Panc1 (cell line): Measurements from ENCODE around the gene FAM210B. TPM values are rescaled to one million over a fixed set of nuclear protein-coding genes. Genes with fewer than 3 reads are reported as not detected.

Experiments
- ATAC-seq: fragments of 200-7000 bp; cut with Tn5 transposase; 2 replicates; pipeline ENCODE4 v1.9.1; 2020; ENCODE audit warnings: mild to moderate bottlenecking, moderate library complexity
- BruUV-seq: library from RNA; stranded (reverse); fragments of 400-500 nt; replicated peaks from 2 replicates; lab custom pipeline; 2021; lab: Mats Ljungman, UMichigan
- CTCF ChIA-PET: fragments of 300-600 bp; sonication (Branson Sonifier 250); formaldehyde crosslinking; loops from one replicate; lab custom pipeline; 2022; ENCODE audit warnings: antibody characterized with exemption; lab: Charles Lee
- POLR2A ChIA-PET: fragments of 300-600 bp; sonication (Branson Sonifier 250); formaldehyde crosslinking; loops from one replicate; lab custom pipeline; 2022; ENCODE audit warnings: antibody characterized with exemption; lab: Charles Lee
- DNase-seq: peaks from one replicate; pipeline ENCODE4 v3.0.0-alpha.2; 2010; ENCODE audit warnings: low read depth, low spot score
- H3K27ac ChIP-seq: 2 replicates; pipeline ENCODE4 v1.5.1; 2011; ENCODE audit warnings: mild to moderate bottlenecking, low read length, inconsistent platforms
- H3K27me3 ChIP-seq: fragments of 200-500 bp; sonication (Bioruptor generic); 2 replicates; pipeline ENCODE4 v1.6.0; 2014; ENCODE audit warnings: low read length, inconsistent platforms; ENCODE audit not compliant: control insufficient read depth, insufficient read depth
- H3K36me3 ChIP-seq: fragments of 200-500 bp; sonication (Bioruptor generic); 2 replicates; pipeline ENCODE4 v1.5.1; 2014; ENCODE audit warnings: inconsistent platforms, mild to moderate bottlenecking, low read length, moderate library complexity; ENCODE audit not compliant: control insufficient read depth, insufficient read depth
- H3K4me1 ChIP-seq: 2 replicates; pipeline ENCODE4 v1.5.1; 2011; ENCODE audit warnings: inconsistent platforms, mild to moderate bottlenecking, low read length, moderate library complexity; ENCODE audit not compliant: control insufficient read depth, insufficient read depth
- H3K4me3 ChIP-seq, 2 experiments: 2 replicates each; pipeline ENCODE4 v1.5.1; 2011 to 2012; ENCODE audit warnings: low read depth in 2 of 2, low read length in 2 of 2, mild to moderate bottlenecking in 2 of 2, inconsistent platforms in 1 of 2, moderate library complexity in 1 of 2
- H3K9me3 ChIP-seq: fragments of 200-500 bp; sonication (Bioruptor generic); 2 replicates; pipeline ENCODE4 v1.5.1; 2014; ENCODE audit warnings: low read depth, mild to moderate bottlenecking, inconsistent platforms, low read length, moderate library complexity; ENCODE audit not compliant: control insufficient read depth, insufficient read depth
- POLR2AphosphoS5 ChIP-seq: IDR thresholded peaks from 2 replicates; pipeline ENCODE4 v1.6.1; 2012; ENCODE audit warnings: mild to moderate bottlenecking, low read depth, low read length, moderate library complexity
- SIN3A ChIP-seq: IDR thresholded peaks from 2 replicates; pipeline ENCODE4 v1.6.1; 2012; ENCODE audit warnings: low read depth, mild to moderate bottlenecking, low read length, moderate library complexity, borderline replicate concordance; ENCODE audit not compliant: insufficient read depth
- TCF7L2 ChIP-seq: IDR thresholded peaks from 2 replicates; pipeline ENCODE4 v1.6.1; 2011; ENCODE audit warnings: mild to moderate bottlenecking, low read depth, low read length, inconsistent platforms
- in situ Hi-C: cut with HindIII; loops from 2 replicates; pipeline ENCODE4 v1.10.0; 2016; ENCODE audit warnings: low sequenced_read_pairs, low pct_unique_long_range_greater_than_20kb
- intact Hi-C: fragments of 100-400 bp; cut with micrococcal nuclease; formaldehyde crosslinking; loops from one replicate; pipeline ENCODE4 v1.10.0; 2022; ENCODE audit not compliant: unreplicated experiment
- total RNA-seq: library from RNA; stranded (reverse); gene quantifications from one replicate; pipeline ENCODE4 v1.2.1, GENCODE V29; 2021; ENCODE audit not compliant: unreplicated experiment
- TF ChIP-seq, protein P1 (sequence below), 2 experiments: IDR thresholded peaks; 2 replicates each; pipeline ENCODE4 v1.6.1; 2011 to 2012; ENCODE audit warnings: low read depth in 2 of 2, control low read depth in 1 of 2, low read length in 1 of 2, mild to moderate bottlenecking in 1 of 2, moderate library complexity in 1 of 2; ENCODE audit not compliant: insufficient read depth in 1 of 2
- TF ChIP-seq, protein P2 (sequence below): fragments of 450-650 bp; IDR thresholded peaks from 2 replicates; pipeline ENCODE4 v1.5.1; 2017; ENCODE audit warnings: mild to moderate bottlenecking

FAM210B gene
- total RNA-seq, 1 experiment from 2014 or later: 10.8 TPM

DNA sequence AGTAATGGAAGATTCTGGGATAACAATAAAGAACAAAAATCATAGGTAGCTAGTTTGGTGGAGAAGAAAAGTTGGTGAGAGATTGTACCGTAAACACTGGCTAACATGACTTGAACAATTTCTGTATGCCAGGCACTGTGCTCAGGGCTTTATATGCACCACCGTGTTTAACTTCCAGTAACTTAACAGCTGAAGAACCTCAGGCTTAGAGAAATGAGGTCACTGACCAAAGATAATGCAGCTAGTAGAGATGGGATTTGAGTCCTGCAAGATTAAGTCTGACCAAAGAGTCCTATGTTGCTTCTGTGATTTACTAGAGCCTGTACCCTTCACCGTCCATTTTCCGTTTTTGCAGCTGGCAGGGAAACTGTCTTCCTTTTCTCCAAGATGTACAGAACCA lies 36.4 kb downstream of the FAM210B start:
- ChIA-PET POLR2A (interaction anchor here (0.6 to 0.7 kb wide), 2 partner anchors 34 to 97 kb away, joined by 3 to 4 read pairs; no protein-coding TSS in a partner anchor), CTCF (interaction anchor here (0.6 kb wide), 1 partner anchor 108 kb away, joined by 10 read pairs; no protein-coding TSS in a partner anchor)
- Histone ChIP-seq H3K9me3 (no peaks in the 10 kb centered on the region), H3K4me3 (no peak overlapping the region), H3K27me3 (no peaks in the 10 kb centered on the region), H3K4me1 (peaks cover 19% of the 10 kb centered on the region), H3K36me3 (peaks cover 48% of the 10 kb centered on the region), H3K27ac (no peak overlapping the region)
- in situ Hi-C loops (no loop called here), intact Hi-C loops (no loop called here)
- DNase-seq (no peak), ATAC-seq (no peak)
- no peak for TF ChIP-seq SIN3A
- TF ChIP-seq POLR2AphosphoS5: no peak
- no peak for TF ChIP-seq TCF7L2
- TF ChIP-seq, protein P1, sequence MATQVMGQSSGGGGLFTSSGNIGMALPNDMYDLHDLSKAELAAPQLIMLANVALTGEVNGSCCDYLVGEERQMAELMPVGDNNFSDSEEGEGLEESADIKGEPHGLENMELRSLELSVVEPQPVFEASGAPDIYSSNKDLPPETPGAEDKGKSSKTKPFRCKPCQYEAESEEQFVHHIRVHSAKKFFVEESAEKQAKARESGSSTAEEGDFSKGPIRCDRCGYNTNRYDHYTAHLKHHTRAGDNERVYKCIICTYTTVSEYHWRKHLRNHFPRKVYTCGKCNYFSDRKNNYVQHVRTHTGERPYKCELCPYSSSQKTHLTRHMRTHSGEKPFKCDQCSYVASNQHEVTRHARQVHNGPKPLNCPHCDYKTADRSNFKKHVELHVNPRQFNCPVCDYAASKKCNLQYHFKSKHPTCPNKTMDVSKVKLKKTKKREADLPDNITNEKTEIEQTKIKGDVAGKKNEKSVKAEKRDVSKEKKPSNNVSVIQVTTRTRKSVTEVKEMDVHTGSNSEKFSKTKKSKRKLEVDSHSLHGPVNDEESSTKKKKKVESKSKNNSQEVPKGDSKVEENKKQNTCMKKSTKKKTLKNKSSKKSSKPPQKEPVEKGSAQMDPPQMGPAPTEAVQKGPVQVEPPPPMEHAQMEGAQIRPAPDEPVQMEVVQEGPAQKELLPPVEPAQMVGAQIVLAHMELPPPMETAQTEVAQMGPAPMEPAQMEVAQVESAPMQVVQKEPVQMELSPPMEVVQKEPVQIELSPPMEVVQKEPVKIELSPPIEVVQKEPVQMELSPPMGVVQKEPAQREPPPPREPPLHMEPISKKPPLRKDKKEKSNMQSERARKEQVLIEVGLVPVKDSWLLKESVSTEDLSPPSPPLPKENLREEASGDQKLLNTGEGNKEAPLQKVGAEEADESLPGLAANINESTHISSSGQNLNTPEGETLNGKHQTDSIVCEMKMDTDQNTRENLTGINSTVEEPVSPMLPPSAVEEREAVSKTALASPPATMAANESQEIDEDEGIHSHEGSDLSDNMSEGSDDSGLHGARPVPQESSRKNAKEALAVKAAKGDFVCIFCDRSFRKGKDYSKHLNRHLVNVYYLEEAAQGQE (IDR thresholded peaks at IDR 0.05; ENCODE audit: insufficient read depth in 1 of 2, low read depth in 2 of 2, low read length in 1 of 2): no peak
- TF ChIP-seq, protein P2, sequence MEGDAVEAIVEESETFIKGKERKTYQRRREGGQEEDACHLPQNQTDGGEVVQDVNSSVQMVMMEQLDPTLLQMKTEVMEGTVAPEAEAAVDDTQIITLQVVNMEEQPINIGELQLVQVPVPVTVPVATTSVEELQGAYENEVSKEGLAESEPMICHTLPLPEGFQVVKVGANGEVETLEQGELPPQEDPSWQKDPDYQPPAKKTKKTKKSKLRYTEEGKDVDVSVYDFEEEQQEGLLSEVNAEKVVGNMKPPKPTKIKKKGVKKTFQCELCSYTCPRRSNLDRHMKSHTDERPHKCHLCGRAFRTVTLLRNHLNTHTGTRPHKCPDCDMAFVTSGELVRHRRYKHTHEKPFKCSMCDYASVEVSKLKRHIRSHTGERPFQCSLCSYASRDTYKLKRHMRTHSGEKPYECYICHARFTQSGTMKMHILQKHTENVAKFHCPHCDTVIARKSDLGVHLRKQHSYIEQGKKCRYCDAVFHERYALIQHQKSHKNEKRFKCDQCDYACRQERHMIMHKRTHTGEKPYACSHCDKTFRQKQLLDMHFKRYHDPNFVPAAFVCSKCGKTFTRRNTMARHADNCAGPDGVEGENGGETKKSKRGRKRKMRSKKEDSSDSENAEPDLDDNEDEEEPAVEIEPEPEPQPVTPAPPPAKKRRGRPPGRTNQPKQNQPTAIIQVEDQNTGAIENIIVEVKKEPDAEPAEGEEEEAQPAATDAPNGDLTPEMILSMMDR: no peak
- BruUV-seq: no TSS peak

DNA sequence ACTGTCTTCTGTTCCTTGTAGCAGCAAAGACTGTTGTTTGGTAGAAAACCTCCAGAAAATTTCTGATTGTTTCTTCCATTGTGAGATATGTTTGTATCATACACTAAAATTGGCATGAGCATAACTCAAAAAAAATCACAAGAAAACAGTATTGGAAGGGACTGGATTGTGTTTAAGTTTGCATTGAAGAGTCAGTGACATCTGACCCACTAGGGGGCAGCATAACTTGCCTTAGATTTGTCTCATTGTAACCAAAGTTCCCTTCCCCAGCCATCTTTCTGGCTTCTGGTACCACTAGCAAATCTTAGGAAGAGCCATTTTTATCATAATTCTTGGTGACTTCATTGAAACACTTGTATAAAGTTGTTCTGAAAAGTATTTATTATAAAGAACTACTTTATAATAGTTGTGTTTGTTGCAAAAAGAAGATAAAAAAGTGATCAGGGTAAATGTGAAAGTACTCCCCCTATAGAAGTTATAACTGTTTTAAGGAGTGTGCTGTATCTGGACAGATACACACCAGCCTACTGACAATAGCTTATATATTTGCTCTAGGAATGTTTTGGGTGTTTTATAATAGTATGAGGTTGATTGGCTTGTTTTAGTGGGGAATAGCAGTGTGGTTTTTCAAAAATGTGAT lies 41.3 kb downstream of the FAM210B start:
- in situ Hi-C loops: no loop called here
- ChIA-PET POLR2A (interaction anchor here (0.6 kb wide), 1 partner anchor 72 kb away, joined by 3 read pairs; no protein-coding TSS in a partner anchor), CTCF (no interaction called here)
- peaks cover 64% of the 10 kb centered on the region for H3K36me3 ChIP-seq
- intact Hi-C loops: loop anchor here (10.0 kb wide), 1 partner anchor 175 kb away; no protein-coding TSS in a partner anchor
- ATAC-seq (peak; percentile 79), DNase-seq (peak; percentile 33)
- TF ChIP-seq POLR2AphosphoS5: no peak; the same call in 1 of the 2 replicates
- TF ChIP-seq, protein P2: peak; percentile 79; the same call in 1 of the 2 replicates
- no peaks in the 10 kb centered on the region for H3K9me3 ChIP-seq
- no peak overlapping the region for H3K4me3 ChIP-seq
- BruUV-seq: no TSS peak
- no peaks in the 10 kb centered on the region for H3K27me3 ChIP-seq
- H3K27ac ChIP-seq: no peak overlapping the region
- H3K4me1 ChIP-seq: no peaks in the 10 kb centered on the region
